IMR-90 (cell line): ENCODE results near the gene ZBTB4. TPM values are rescaled to one million over a fixed set of nuclear protein-coding genes. Genes with fewer than 3 reads are reported as not detected.

Experiments used
- ATAC-seq: fragments of 200-7000 bp; cut with Tn5 transposase; 2 replicates; pipeline ENCODE4 v1.9.1; 2020; ENCODE audit warnings: low read depth, mild to moderate bottlenecking, moderate library complexity
- BruUV-seq: library from RNA; stranded (reverse); fragments of 400-500 nt; replicated peaks from 2 replicates; lab custom pipeline; 2021; lab: Mats Ljungman, UMichigan
- CTCF ChIA-PET: fragments of 300-600 bp; formaldehyde crosslinking; extraction: SDS; loops from one replicate; lab custom pipeline; 2021; ENCODE audit warnings: antibody characterized with exemption; lab: Yijun Ruan, JAX
- POLR2A ChIA-PET: fragments of 300-600 bp; sonication (Branson Sonifier 250); formaldehyde crosslinking; loops from one replicate; lab custom pipeline; 2022; ENCODE audit warnings: antibody characterized with exemption; ENCODE audit not compliant: unreplicated experiment; lab: Charles Lee
- DNase-seq: peaks from one replicate; pipeline ENCODE4 v3.0.0; 2013
- H2AFZ ChIP-seq: replicated peaks from 2 replicates; pipeline ENCODE3; 2013; ENCODE audit warnings: low read length, mild to moderate bottlenecking; ENCODE audit not compliant: poor library complexity
- H2AK5ac ChIP-seq: 2 replicates; pipeline ENCODE4 v1.6.1; 2013; ENCODE audit warnings: low read depth, low read length, inconsistent platforms
- H2AK9ac ChIP-seq: replicated peaks from 2 replicates; pipeline ENCODE3; 2013; ENCODE audit warnings: mild to moderate bottlenecking, low read depth, low read length, moderate library complexity; ENCODE audit not compliant: poor library complexity
- H2BK120ac ChIP-seq: 2 replicates; pipeline ENCODE4 v1.6.1; 2013; ENCODE audit warnings: low read depth, low read length, inconsistent platforms
- H2BK15ac ChIP-seq: 3 replicates; pipeline ENCODE4 v1.6.1; 2013; ENCODE audit warnings: low read depth, low read length, inconsistent platforms
- H2BK20ac ChIP-seq: 2 replicates; pipeline ENCODE4 v1.6.1; 2013; ENCODE audit warnings: low read depth, mild to moderate bottlenecking, inconsistent platforms, low read length, moderate library complexity
- H2BK5ac ChIP-seq: 2 replicates; pipeline ENCODE4 v1.6.1; 2013; ENCODE audit warnings: mild to moderate bottlenecking, low read depth, low read length, inconsistent platforms; ENCODE audit not compliant: poor library complexity, severe bottlenecking
- H3K14ac ChIP-seq: replicated peaks from 2 replicates; pipeline ENCODE4 v1.6.1; 2013; ENCODE audit warnings: low read depth, low read length, inconsistent platforms
- H3K18ac ChIP-seq: 2 replicates; pipeline ENCODE4 v1.6.1; 2013; ENCODE audit warnings: low read depth, low read length, control low read depth
- H3K23ac ChIP-seq: 2 replicates; pipeline ENCODE4 v1.6.1; 2013; ENCODE audit warnings: low read depth, low read length, inconsistent platforms
- H3K27ac ChIP-seq: 2 replicates; pipeline ENCODE4 v1.5.1; 2013; ENCODE audit warnings: mild to moderate bottlenecking, control low read depth, low read length; ENCODE audit not compliant: insufficient read depth
- H3K27me3 ChIP-seq: 2 replicates; pipeline ENCODE4 v1.6.1; 2013; ENCODE audit warnings: low read length; ENCODE audit not compliant: control insufficient read depth, insufficient read depth
- H3K36me3 ChIP-seq: 2 replicates; pipeline ENCODE4 v1.6.1; 2013; ENCODE audit warnings: low read length, mixed read lengths; ENCODE audit not compliant: control insufficient read depth, insufficient read depth
- H3K4ac ChIP-seq: 2 replicates; pipeline ENCODE4 v1.6.1; 2013; ENCODE audit warnings: low read depth, low read length, inconsistent platforms
- H3K4me1 ChIP-seq: 2 replicates; pipeline ENCODE4 v1.6.1; 2013; ENCODE audit warnings: low read length, mixed read lengths; ENCODE audit not compliant: control insufficient read depth, insufficient read depth
- H3K4me2 ChIP-seq: 2 replicates; pipeline ENCODE4 v1.6.1; 2013; ENCODE audit warnings: low read depth, mild to moderate bottlenecking, control low read depth, low read length, moderate library complexity
- H3K4me3 ChIP-seq: 2 replicates; pipeline ENCODE4 v1.5.1; 2013; ENCODE audit warnings: low read depth, mild to moderate bottlenecking, control low read depth, low read length, moderate library complexity; ENCODE audit not compliant: insufficient read depth
- H3K56ac ChIP-seq: 2 replicates; pipeline ENCODE4 v1.6.1; 2013; ENCODE audit warnings: low read length, inconsistent platforms; ENCODE audit not compliant: insufficient read depth; ENCODE audit errors: extremely low read depth
- H3K79me1 ChIP-seq, 2 experiments: 2 replicates each; pipeline ENCODE4 v1.6.1; 2013; ENCODE audit warnings: low read length in 2 of 2, inconsistent platforms in 1 of 2, low read depth in 1 of 2
- H3K9ac ChIP-seq: 2 replicates; pipeline ENCODE4 v1.6.1; 2013; ENCODE audit warnings: low read depth, low read length, control low read depth
- H3K9me1 ChIP-seq: 2 replicates; pipeline ENCODE4 v1.6.1; 2013; ENCODE audit warnings: low read length, inconsistent platforms; ENCODE audit not compliant: insufficient read depth
- H3K9me3 ChIP-seq: 2 replicates; pipeline ENCODE4 v1.6.1; 2013; ENCODE audit warnings: low read length; ENCODE audit not compliant: control insufficient read depth, insufficient read depth
- H4K20me1 ChIP-seq: 2 replicates; pipeline ENCODE4 v1.6.1; 2013; ENCODE audit warnings: low read length, inconsistent platforms; ENCODE audit not compliant: insufficient read depth
- H4K5ac ChIP-seq: 2 replicates; pipeline ENCODE4 v1.6.1; 2013; ENCODE audit warnings: mild to moderate bottlenecking, low read depth, low read length, control low read depth
- H4K8ac ChIP-seq, 2 experiments: 2 replicates each; pipeline ENCODE4 v1.6.1; 2013; ENCODE audit warnings: low read depth in 2 of 2, low read length in 2 of 2, control low read depth in 1 of 2, inconsistent platforms in 1 of 2
- H4K91ac ChIP-seq: 2 replicates; pipeline ENCODE4 v1.6.1; 2013; ENCODE audit warnings: low read depth, low read length, inconsistent platforms; ENCODE audit not compliant: insufficient read depth
- BHLHE40 ChIP-seq: fragments of 150-350 bp; IDR thresholded peaks from 2 replicates; pipeline ENCODE4 v1.6.1; 2016; ENCODE audit warnings: mild to moderate bottlenecking, low read depth, low read length
- CEBPB ChIP-seq: IDR thresholded peaks from 2 replicates; pipeline ENCODE4 v1.6.1; 2012; ENCODE audit warnings: low read depth, low read length, improper control_type of control experiment
- FOS ChIP-seq: fragments of 150-350 bp; IDR thresholded peaks from 2 replicates; pipeline ENCODE4 v1.6.1; 2016; ENCODE audit warnings: low read depth, low read length
- MAFK ChIP-seq: IDR thresholded peaks from 2 replicates; pipeline ENCODE4 v1.6.1; 2012; ENCODE audit warnings: low read depth, low read length, improper control_type of control experiment
- MAZ ChIP-seq: IDR thresholded peaks from 2 replicates; pipeline ENCODE4 v1.6.1; 2012; ENCODE audit warnings: low read depth, mild to moderate bottlenecking, low read length, improper control_type of control experiment, moderate library complexity, borderline replicate concordance
- NFE2L2 ChIP-seq: fragments of 150-350 bp; IDR thresholded peaks from 2 replicates; pipeline ENCODE4 v1.6.1; 2016; ENCODE audit warnings: low read depth, mild to moderate bottlenecking, low read length
- POLR2A ChIP-seq: IDR thresholded peaks from 2 replicates; pipeline ENCODE4 v1.6.1; 2012; ENCODE audit warnings: mild to moderate bottlenecking, low read depth, low read length
- RAD21 ChIP-seq: IDR thresholded peaks from 2 replicates; pipeline ENCODE4 v1.6.1; 2012; ENCODE audit warnings: low read length, improper control_type of control experiment
- RCOR1 ChIP-seq: IDR thresholded peaks from 2 replicates; pipeline ENCODE4 v1.6.1; 2012; ENCODE audit warnings: mild to moderate bottlenecking, low read length, improper control_type of control experiment; ENCODE audit not compliant: insufficient replicate concordance
- RFX5 ChIP-seq: IDR thresholded peaks from 2 replicates; pipeline ENCODE4 v1.8.0; 2012; ENCODE audit warnings: low read depth, mild to moderate bottlenecking, low read length, moderate library complexity
- SMC3 ChIP-seq: fragments of 150-350 bp; IDR thresholded peaks from 2 replicates; pipeline ENCODE4 v1.6.1; 2016; ENCODE audit warnings: low read depth, mild to moderate bottlenecking, antibody characterized with exemption, low read length, moderate library complexity
- USF2 ChIP-seq: fragments of 150-350 bp; IDR thresholded peaks from 2 replicates; pipeline ENCODE4 v1.6.1; 2017; ENCODE audit warnings: mild to moderate bottlenecking, antibody characterized with exemption, low read length, low read depth
- WGBS, 2 experiments: methylation state at CpG; one replicate each; pipeline versions ENCODE4 v1.1.5 to v1.1.7; 2013; ENCODE audit warnings: missing lambda C conversion rate in 2 of 2; ENCODE audit not compliant: insufficient read length in 1 of 2; ENCODE audit errors: extremely low coverage in 2 of 2; 5-methylcytosine and 5-hydroxymethylcytosine counted together
- dilution Hi-C: fragments of 300-500 bp; cut with HindIII; formaldehyde crosslinking; loops from one replicate; pipeline ENCODE4 v1.14.3; 2018; ENCODE audit warnings: low sequenced_read_pairs; ENCODE audit not compliant: unreplicated experiment
- in situ Hi-C: fragments of 300-500 bp; cut with MboI; formaldehyde crosslinking; loops from 3 replicates; pipeline ENCODE4 v1.14.3; 2019; ENCODE audit warnings: low sequenced_read_pairs, inconsistent platforms, mixed read lengths
- intact Hi-C: fragments of 100-400 bp; cut with micrococcal nuclease; formaldehyde crosslinking; loops from 2 replicates; pipeline ENCODE4 v1.10.0; 2022
- polyA plus RNA-seq, 3 experiments: library from polyadenylated mRNA; depleted of rRNA; stranded (reverse); fragments of >200 nt; gene quantifications; 2 replicates each; pipeline ENCODE4 v1.2.3, GENCODE V29; 2012; ENCODE audit warnings: low replicate concordance in 1 of 3
- total RNA-seq: library from RNA; depleted of rRNA; stranded (reverse); fragments of >200 nt; gene quantifications from 2 replicates; pipeline ENCODE4 v1.2.3, GENCODE V29; 2012
- TF ChIP-seq, protein P1 (sequence below): fragments of 150-350 bp; IDR thresholded peaks from 2 replicates; pipeline ENCODE4 v1.6.1; 2016; ENCODE audit warnings: low read depth, mild to moderate bottlenecking, low read length, moderate library complexity, borderline replicate concordance

ZBTB4 gene
- total and polyA plus RNA-seq, 2 of the 4 experiments (the other 2 are of a cell fraction): 6.3 to 20.3 TPM

DNA sequence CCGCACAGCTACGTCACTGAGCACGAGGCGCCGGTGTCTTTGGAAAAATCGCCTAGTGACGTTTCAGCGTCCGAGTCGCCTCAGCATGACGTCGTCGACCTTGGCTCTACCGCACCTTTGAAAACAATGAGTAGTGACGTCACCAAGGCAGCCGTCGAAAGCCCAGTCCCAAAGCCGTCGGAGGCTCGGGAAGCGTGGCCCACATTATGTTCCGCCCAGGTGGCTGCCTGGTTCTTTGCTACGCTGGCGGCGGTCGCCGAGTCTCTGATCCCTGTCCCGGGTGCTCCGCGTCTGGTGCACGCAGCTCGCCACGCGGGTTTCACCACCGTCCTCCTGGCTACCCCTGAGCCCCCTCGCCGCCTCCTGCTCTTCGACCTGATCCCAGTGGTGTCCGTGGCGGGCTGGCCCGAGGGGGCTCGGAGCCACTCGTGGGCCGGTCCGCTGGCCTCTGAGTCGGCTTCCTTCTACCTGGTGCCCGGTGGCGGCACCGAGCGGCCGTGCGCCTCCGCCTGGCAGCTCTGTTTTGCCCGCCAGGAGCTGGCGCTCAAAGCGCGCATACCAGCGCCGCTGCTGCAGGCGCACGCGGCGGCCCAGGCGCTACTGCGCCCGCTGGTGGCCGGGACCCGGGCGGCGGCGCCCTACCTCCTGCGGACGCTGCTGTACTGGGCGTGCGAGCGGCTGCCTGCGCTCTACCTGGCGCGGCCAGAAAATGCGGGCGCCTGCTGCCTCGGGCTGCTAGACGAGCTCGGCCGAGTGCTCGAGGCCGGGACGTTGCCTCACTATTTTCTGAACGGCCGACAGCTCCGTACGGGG, 42.7 kb downstream of the ZBTB4 start:
- Histone ChIP-seq H3K4me2 (peak overlapping the region; percentile 84), H3K4me1 (peaks cover 8% of the 10 kb centered on the region), H3K18ac (no peak overlapping the region), H4K20me1 (peaks cover 3% of the 10 kb centered on the region; the same call in 1 of the 2 replicates), H3K14ac (no peak overlapping the region), H3K36me3 (no peaks in the 10 kb centered on the region), H2AK5ac (peak overlapping the region; percentile 74), H3K27me3 (peaks cover 34% of the 10 kb centered on the region), H4K5ac (no peak overlapping the region; the same call in 1 of the 2 replicates), H2BK120ac (no peak overlapping the region), H3K9me3 (no peaks in the 10 kb centered on the region), H3K4me3 (peak overlapping the region; percentile 35), H3K4ac (no peak overlapping the region), H3K79me1 (peaks cover 0 to 2% of the 10 kb centered on the region in 2 experiments; a peak in 1 of 4 replicates), H3K9me1 (no peaks in the 10 kb centered on the region), H3K9ac (no peak overlapping the region), H3K23ac (no peak overlapping the region; the same call in 1 of the 2 replicates), H4K8ac (peak overlapping the region; percentile 11 to 66; a peak in 2 of 4 replicates), H3K27ac (no peak overlapping the region), H3K56ac (no peak overlapping the region), H2BK5ac (no peak overlapping the region), H2AK9ac (peak overlapping the region; percentile 18), H2BK20ac (no peak overlapping the region), H4K91ac (no peak overlapping the region), H2BK15ac (no peak overlapping the region), H2AFZ (peak overlapping the region; percentile 81)
- in situ Hi-C loops: no loop called here
- 4% methylated on average over 72 of the region's 92 CpGs; no CpG with 5 or more reads in 1 of the 2 experiments for WGBS, 2 experiments
- ChIA-PET POLR2A (interaction anchor here (0.5 kb wide), 1 partner anchor 30 kb away, joined by 8 read pairs; no protein-coding TSS in a partner anchor), CTCF (interaction anchor here (0.6 to 1.9 kb wide), 12 partner anchors 9 to 179 kb away, joined by 3 to 12 read pairs (median 4); partner anchors contain the start of genes SENP3, SPEM2 and TMEM256)
- no TSS peak for BruUV-seq
- dilution Hi-C loops: no loop called here
- ATAC-seq (peak; percentile 87), DNase-seq (peak; percentile 75)
- intact Hi-C loops: loop anchor here (1.0 to 5.0 kb wide), 4 partner anchors 32 to 125 kb away; partner anchors contain the start of genes KCTD11, SENP3 and TMEM256
- TF ChIP-seq CEBPB: no peak
- no peak for TF ChIP-seq FOS
- TF ChIP-seq, protein P1, sequence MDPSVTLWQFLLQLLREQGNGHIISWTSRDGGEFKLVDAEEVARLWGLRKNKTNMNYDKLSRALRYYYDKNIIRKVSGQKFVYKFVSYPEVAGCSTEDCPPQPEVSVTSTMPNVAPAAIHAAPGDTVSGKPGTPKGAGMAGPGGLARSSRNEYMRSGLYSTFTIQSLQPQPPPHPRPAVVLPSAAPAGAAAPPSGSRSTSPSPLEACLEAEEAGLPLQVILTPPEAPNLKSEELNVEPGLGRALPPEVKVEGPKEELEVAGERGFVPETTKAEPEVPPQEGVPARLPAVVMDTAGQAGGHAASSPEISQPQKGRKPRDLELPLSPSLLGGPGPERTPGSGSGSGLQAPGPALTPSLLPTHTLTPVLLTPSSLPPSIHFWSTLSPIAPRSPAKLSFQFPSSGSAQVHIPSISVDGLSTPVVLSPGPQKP: no peak
- TF ChIP-seq SMC3: peak; percentile 73
- no peak for TF ChIP-seq POLR2A
- TF ChIP-seq NFE2L2: no peak
- TF ChIP-seq MAZ: peak; percentile 49; the same call in 1 of the 2 replicates
- TF ChIP-seq RAD21: peak; percentile 82
- TF ChIP-seq RFX5: no peak
- TF ChIP-seq RCOR1: no peak
- no peak for TF ChIP-seq MAFK
- TF ChIP-seq USF2: peak; percentile 10; the same call in 1 of the 2 replicates
- TF ChIP-seq BHLHE40: peak; percentile 61
